Measurements from ENCODE around the gene MLIP.

MLIP gene

GRCh38 chr6:54085047-54085446 lies 26.2 kb upstream of the MLIP start:
- Histone ChIP-seq H3K27ac (no peak overlapping the region), H3K4me3 (no peak overlapping the region)
- TF ChIP-seq, protein P1, sequence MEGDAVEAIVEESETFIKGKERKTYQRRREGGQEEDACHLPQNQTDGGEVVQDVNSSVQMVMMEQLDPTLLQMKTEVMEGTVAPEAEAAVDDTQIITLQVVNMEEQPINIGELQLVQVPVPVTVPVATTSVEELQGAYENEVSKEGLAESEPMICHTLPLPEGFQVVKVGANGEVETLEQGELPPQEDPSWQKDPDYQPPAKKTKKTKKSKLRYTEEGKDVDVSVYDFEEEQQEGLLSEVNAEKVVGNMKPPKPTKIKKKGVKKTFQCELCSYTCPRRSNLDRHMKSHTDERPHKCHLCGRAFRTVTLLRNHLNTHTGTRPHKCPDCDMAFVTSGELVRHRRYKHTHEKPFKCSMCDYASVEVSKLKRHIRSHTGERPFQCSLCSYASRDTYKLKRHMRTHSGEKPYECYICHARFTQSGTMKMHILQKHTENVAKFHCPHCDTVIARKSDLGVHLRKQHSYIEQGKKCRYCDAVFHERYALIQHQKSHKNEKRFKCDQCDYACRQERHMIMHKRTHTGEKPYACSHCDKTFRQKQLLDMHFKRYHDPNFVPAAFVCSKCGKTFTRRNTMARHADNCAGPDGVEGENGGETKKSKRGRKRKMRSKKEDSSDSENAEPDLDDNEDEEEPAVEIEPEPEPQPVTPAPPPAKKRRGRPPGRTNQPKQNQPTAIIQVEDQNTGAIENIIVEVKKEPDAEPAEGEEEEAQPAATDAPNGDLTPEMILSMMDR (IDR thresholded peaks at IDR 0.05) = no peak
- no peak for DNase-seq (ENCODE audit: low spot score)

- DNase-seq (ENCODE audit: low spot score) = no peak
- Histone ChIP-seq H3K4me3 (no peak overlapping the region), H3K27ac (no peak overlapping the region)
- TF ChIP-seq, protein P1 (IDR thresholded peaks at IDR 0.05) = no peak
These were observed 25.7 kb upstream of the MLIP start for GRCh38 chr6:54085541-54085940.

DNA sequence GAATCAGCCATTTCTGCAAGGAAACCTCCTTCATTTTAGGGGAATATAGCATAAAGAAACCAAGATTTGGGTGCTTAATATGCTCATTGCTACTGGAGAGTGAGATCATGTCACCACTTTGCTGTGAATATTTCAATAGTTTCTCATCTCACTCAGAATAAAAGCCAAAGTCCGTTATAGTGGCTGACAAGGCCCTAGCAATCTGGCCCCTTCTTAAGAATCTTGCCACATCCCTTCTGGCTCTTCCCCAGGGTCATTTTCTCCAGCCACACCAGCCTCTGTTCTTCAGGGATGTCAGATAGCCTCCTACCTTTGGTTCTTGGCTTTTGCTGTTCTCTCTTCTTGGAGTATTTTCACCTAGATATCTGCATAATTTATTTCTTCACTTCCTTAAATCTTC lies 24.8 kb upstream of the MLIP start:
- no peak for DNase-seq (ENCODE audit: low spot score)
- no peak overlapping the region for H3K27ac ChIP-seq
- TF ChIP-seq, protein P1 (IDR thresholded peaks at IDR 0.05) = no peak
- no peak overlapping the region for H3K4me3 ChIP-seq

GRCh38 chr6:54087721-54088120 lies 23.5 kb upstream of the MLIP start:
- TF ChIP-seq, protein P1 (IDR thresholded peaks at IDR 0.05) = no peak
- Histone ChIP-seq H3K4me3 (no peak overlapping the region), H3K27ac (no peak overlapping the region)
- DNase-seq (ENCODE audit: low spot score) = no peak

DNA sequence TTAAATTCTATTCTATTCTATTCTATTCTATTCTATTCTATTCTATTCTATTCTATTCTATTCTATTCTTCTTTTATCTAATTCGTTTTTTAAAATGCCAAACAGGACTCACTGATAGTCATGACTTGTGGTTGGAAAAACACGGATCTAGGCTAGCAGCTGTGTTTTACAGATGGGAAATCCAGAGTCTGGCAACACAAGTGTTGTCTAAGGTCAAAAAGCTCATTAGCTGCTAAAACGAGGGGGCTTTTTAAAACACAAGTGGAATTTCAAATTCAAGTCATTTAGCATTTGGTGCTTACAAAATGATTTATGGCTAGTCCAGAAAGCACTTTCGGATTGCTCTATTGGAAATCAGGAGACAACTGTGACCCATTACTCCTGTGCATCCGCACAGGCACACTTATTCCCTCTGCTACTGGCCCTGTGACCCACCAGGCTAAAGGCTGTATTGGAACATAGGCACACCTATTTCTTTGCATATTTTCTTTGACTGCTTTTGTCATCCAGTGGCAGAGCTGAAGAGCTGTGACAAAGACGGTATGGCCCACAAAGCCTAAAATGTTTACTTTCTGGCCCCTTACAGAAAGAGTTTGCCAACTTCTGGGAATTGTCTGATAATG lies 17.8 kb upstream of the MLIP start:
- no peak for DNase-seq (ENCODE audit: low spot score)
- Histone ChIP-seq H3K4me3 (no peak overlapping the region), H3K27ac (no peak overlapping the region)
- TF ChIP-seq, protein P1 (IDR thresholded peaks at IDR 0.05) = no peak

GRCh38 chr6:54094293-54094692 lies 16.9 kb upstream of the MLIP start:
- H3K4me3 ChIP-seq = no peak overlapping the region
- no peak overlapping the region for H3K27ac ChIP-seq
- DNase-seq (ENCODE audit: low spot score) = no peak
- TF ChIP-seq, protein P1 (IDR thresholded peaks at IDR 0.05) = no peak

DNA sequence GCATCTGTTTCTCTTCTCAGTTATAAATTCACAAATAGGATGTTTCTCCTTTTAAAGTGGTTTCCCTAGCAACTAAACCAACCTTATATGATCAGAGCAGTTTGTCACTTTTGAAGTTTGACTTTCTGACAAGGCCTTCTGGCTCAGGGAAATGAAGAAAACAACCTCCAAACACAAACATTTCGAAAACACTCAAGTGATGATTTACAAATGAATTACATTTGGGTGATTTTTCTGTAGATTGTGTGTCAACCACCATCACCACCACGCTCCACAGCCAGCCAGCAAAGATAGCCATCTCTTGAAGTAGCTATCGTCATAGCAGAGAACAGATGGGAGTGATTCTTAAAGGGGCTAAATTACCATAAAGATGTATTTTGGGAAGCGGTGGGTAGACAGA lies 16.5 kb upstream of the MLIP start:
- Histone ChIP-seq H3K4me3 (no peak overlapping the region), H3K27ac (no peak overlapping the region)
- DNase-seq (ENCODE audit: low spot score) = no peak
- TF ChIP-seq, protein P1 (IDR thresholded peaks at IDR 0.05) = no peak
